GM23338 (cell line): ENCODE measurements around the gene PXDN. TPM values are rescaled to one million over a fixed set of nuclear protein-coding genes. Genes with fewer than 3 reads are reported as not detected.

Experiments
- ATAC-seq: fragments of 200-7000 bp; cut with Tn5 transposase; 3 replicates; pipeline ENCODE4 v1.9.1; 2020
- DNase-seq: peaks from one replicate; pipeline ENCODE4 v3.0.0-alpha.2; 2015; ENCODE audit warnings: low spot score
- H2AFZ ChIP-seq: fragments of 200-600 bp; sonication (generic); 2 replicates; pipeline ENCODE4 v1.8.0; 2016; ENCODE audit warnings: antibody characterized with exemption, mild to moderate bottlenecking, moderate library complexity
- H3F3A ChIP-seq: fragments of 200-600 bp; sonication (generic); replicated peaks from 2 replicates; pipeline ENCODE4 v1.8.0; 2017; ENCODE audit warnings: antibody characterized with exemption, mixed run types, low read depth
- H3K27ac ChIP-seq: fragments of 200-600 bp; sonication (generic); 2 replicates; pipeline ENCODE4 v1.6.1; 2016; ENCODE audit warnings: low read depth
- H3K27me3 ChIP-seq: fragments of 200-600 bp; sonication (generic); 2 replicates; pipeline ENCODE4 v1.8.0; 2016; ENCODE audit warnings: mild to moderate bottlenecking, mixed run types, moderate library complexity; ENCODE audit not compliant: insufficient read depth
- H3K36me3 ChIP-seq: fragments of 200-600 bp; sonication (generic); 2 replicates; pipeline ENCODE4 v1.8.0; 2016; ENCODE audit warnings: mild to moderate bottlenecking; ENCODE audit not compliant: insufficient read depth
- H3K4me1 ChIP-seq: fragments of 200-600 bp; sonication (generic); 2 replicates; pipeline ENCODE4 v1.8.0; 2016; ENCODE audit warnings: mild to moderate bottlenecking, moderate library complexity; ENCODE audit not compliant: insufficient read depth
- H3K4me2 ChIP-seq: fragments of 200-600 bp; sonication (generic); 2 replicates; pipeline ENCODE4 v1.7.1; 2017; ENCODE audit warnings: mixed run types
- H3K4me3 ChIP-seq: fragments of 200-600 bp; sonication (generic); 2 replicates; pipeline ENCODE4 v1.6.1; 2016; ENCODE audit warnings: mixed run types
- H3K79me2 ChIP-seq: fragments of 200-600 bp; sonication (generic); replicated peaks from 2 replicates; pipeline ENCODE4 v1.8.0; 2017; ENCODE audit warnings: mild to moderate bottlenecking; ENCODE audit not compliant: insufficient read depth
- H3K9me2 ChIP-seq: fragments of 200-600 bp; sonication (generic); 2 replicates; pipeline ENCODE4 v1.8.0; 2017; ENCODE audit not compliant: insufficient read depth
- H4K20me1 ChIP-seq: fragments of 200-600 bp; sonication (generic); replicated peaks from 2 replicates; pipeline ENCODE4 v1.8.0; 2017; ENCODE audit warnings: mild to moderate bottlenecking; ENCODE audit not compliant: insufficient read depth
- H3K27ac Mint-ChIP-seq: 2 replicates; pipeline ENCODE4 v1.8.0; 2020; ENCODE audit warnings: inconsistent platforms, mild to moderate bottlenecking, moderate library complexity, mixed read lengths
- H3K27me3 Mint-ChIP-seq: 3 replicates; pipeline ENCODE4 v1.8.0; 2022; ENCODE audit warnings: low read depth, mild to moderate bottlenecking, moderate library complexity, mixed read lengths, inconsistent platforms; ENCODE audit not compliant: insufficient read depth, poor library complexity
- H3K36me3 Mint-ChIP-seq: 3 replicates; pipeline ENCODE4 v1.8.0; 2021; ENCODE audit warnings: low read depth, mild to moderate bottlenecking, inconsistent platforms, moderate library complexity, mixed read lengths
- H3K4me1 Mint-ChIP-seq: 3 replicates; pipeline ENCODE4 v1.8.0; 2020; ENCODE audit warnings: mild to moderate bottlenecking, inconsistent platforms, mixed read lengths
- H3K4me3 Mint-ChIP-seq: 3 replicates; pipeline ENCODE4 v1.8.0; 2021; ENCODE audit warnings: moderate library complexity, mild to moderate bottlenecking, inconsistent platforms, mixed read lengths
- H3K9me3 Mint-ChIP-seq: 3 replicates; pipeline ENCODE4 v1.8.0; 2020; ENCODE audit warnings: moderate library complexity, mild to moderate bottlenecking, inconsistent platforms, mixed read lengths
- EZH2 ChIP-seq: fragments of 200-600 bp; sonication (generic); IDR thresholded peaks from one replicate; pipeline ENCODE4 v1.8.0; 2017; ENCODE audit warnings: antibody characterized with exemption, mild to moderate bottlenecking, low read depth; ENCODE audit not compliant: unreplicated experiment
- NANOG ChIP-seq: IDR thresholded peaks from 2 replicates; pipeline ENCODE4 v1.6.1; 2016; ENCODE audit warnings: antibody characterized with exemption, borderline replicate concordance
- POLR2AphosphoS5 ChIP-seq: IDR thresholded peaks from 2 replicates; pipeline ENCODE4 v1.6.1; 2016; ENCODE audit warnings: antibody characterized with exemption, low read depth
- STAT1 ChIP-seq: IDR thresholded peaks from one replicate; pipeline ENCODE4 v1.6.1; 2016; ENCODE audit warnings: antibody characterized with exemption; ENCODE audit not compliant: unreplicated experiment
- ZNF114 ChIP-seq: fragments of 250-450 bp; sonication (Bioruptor Pico); IDR thresholded peaks from 2 replicates; pipeline ENCODE4 v1.5.0; 2020; ENCODE audit warnings: mild to moderate bottlenecking, moderate library complexity
- ZNF331 ChIP-seq: fragments of 250-450 bp; sonication (Bioruptor Pico); IDR thresholded peaks from 2 replicates; pipeline ENCODE4 v1.5.0; 2020; ENCODE audit warnings: low read depth, mild to moderate bottlenecking, moderate library complexity
- polyA plus RNA-seq: library from polyadenylated mRNA; unstranded; fragments of >200 nt; fragmentation: Nextera tagmentation; extraction: Ambion mirVana; gene quantifications from 2 replicates; pipeline ENCODE4 v1.2.1, GENCODE V29; 2016
- total RNA-seq: library from RNA; depleted of rRNA; stranded (reverse); fragments of >200 nt; shearing (Covaris generic); gene quantifications from 2 replicates; pipeline ENCODE4 v1.2.3, GENCODE V29; 2014
- TF ChIP-seq, protein P1 (sequence below), 2 experiments: fragments of 200-600 bp in 1 of 2; sonication (generic) in 1 of 2; conservative IDR thresholded peaks; 2 replicates each; pipeline versions ENCODE4 v1.5.1 to v1.6.1; 2016 to 2017; ENCODE audit warnings: antibody characterized with exemption in 2 of 2, low read depth in 2 of 2, mild to moderate bottlenecking in 2 of 2, moderate library complexity in 1 of 2
- TF ChIP-seq, protein P2 (sequence below): fragments of 250-450 bp; sonication (Bioruptor Pico); IDR thresholded peaks from 2 replicates; pipeline ENCODE4 v1.5.0; 2020; ENCODE audit warnings: mild to moderate bottlenecking, moderate library complexity
- TF ChIP-seq, protein P3 (sequence below): IDR thresholded peaks from one replicate; pipeline ENCODE4 v1.6.1; 2018; ENCODE audit warnings: antibody characterized with exemption; ENCODE audit not compliant: unreplicated experiment

The PXDN gene
- total and polyA plus RNA-seq, 2 experiments from 2014 or later = 42.2 to 225 TPM

DNA sequence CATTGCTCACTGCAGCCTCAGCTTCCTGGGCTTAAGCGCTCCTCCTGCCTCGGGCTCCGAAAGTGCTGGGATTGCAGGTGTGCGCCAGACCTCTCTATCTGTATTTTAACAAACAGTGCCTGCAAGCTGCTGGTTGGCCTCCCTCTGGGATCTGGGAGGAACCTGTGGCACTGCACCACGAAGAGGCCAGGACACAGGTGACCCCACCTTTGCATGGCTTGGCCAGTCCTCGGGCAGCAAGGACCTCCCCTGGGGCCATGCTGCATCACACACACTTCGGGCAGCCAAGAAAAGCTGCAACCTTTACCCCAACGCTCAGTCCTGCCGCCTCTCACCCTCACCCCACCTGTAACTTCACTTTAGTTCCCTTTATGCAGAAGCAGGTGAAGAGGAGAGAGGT is 70.0 kb downstream of the PXDN start (continued):
- TF ChIP-seq, protein P1, sequence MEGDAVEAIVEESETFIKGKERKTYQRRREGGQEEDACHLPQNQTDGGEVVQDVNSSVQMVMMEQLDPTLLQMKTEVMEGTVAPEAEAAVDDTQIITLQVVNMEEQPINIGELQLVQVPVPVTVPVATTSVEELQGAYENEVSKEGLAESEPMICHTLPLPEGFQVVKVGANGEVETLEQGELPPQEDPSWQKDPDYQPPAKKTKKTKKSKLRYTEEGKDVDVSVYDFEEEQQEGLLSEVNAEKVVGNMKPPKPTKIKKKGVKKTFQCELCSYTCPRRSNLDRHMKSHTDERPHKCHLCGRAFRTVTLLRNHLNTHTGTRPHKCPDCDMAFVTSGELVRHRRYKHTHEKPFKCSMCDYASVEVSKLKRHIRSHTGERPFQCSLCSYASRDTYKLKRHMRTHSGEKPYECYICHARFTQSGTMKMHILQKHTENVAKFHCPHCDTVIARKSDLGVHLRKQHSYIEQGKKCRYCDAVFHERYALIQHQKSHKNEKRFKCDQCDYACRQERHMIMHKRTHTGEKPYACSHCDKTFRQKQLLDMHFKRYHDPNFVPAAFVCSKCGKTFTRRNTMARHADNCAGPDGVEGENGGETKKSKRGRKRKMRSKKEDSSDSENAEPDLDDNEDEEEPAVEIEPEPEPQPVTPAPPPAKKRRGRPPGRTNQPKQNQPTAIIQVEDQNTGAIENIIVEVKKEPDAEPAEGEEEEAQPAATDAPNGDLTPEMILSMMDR (conservative IDR thresholded peaks at IDR 0.05; ENCODE audit: low read depth in 2 of 2) = no peak
- TF ChIP-seq ZNF114 (CRISPR knock-in tag) (no peak), ZNF331 (CRISPR knock-in tag) (no peak)

DNA sequence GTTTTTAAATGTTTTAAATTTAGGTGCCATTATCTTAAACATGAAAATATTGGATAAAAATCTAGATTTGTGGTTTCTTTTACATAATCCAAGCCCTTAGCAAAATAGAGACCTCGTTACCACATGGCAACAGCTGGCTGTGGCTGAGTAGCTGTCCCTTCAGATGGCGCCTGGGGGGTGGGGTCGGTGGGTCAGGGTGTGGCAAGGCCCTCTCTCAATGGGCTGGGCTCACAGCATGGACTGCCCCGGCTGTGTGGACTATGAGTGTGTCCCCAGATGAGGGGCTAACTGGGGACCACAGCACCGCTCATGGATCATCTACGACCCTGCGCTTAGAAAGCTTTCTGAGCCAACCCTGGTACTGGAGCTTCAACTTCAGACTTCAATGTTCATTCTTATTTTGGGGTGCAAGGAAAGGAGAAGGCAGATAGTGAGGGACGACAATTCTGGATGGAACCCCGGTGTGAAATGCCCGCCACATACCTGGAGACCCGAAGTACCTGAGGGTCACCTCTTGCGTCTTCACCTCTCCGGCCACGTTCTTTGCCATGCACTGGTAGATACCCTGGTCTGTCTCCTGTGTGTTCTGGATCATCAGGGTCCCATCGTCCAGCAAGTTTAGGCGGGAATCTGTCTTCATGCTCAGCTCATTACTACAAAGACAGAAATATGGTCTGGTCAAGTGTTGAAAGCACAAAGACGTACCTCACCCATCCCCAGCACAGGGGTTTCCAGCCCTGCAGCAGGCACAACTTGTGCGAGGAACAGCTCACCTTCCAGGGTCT is 71.0 kb downstream of the PXDN start:
- Histone ChIP-seq H3K27ac (no peak overlapping the region), H3F3A (no peaks in the 10 kb centered on the region), H3K4me3 (no peak overlapping the region), H3K36me3 (peaks cover 25% of the 10 kb centered on the region), H3K4me1 (no peaks in the 10 kb centered on the region), H3K9me2 (no peaks in the 10 kb centered on the region), H3K4me2 (no peak overlapping the region), H4K20me1 (no peaks in the 10 kb centered on the region; the same call in 1 of the 2 replicates), H3K79me2 (no peaks in the 10 kb centered on the region; the same call in 1 of the 2 replicates), H3K27me3 (no peaks in the 10 kb centered on the region), H2AFZ (no peak overlapping the region)
- Mint-ChIP-seq H3K4me3 (no peak overlapping the region), H3K36me3 (peaks cover 74% of the 10 kb centered on the region), H3K4me1 (no peaks in the 10 kb centered on the region), H3K9me3 (no peaks in the 10 kb centered on the region; the same call in 1 of the 3 replicates), H3K27me3 (peaks cover 5% of the 10 kb centered on the region), H3K27ac (no peak overlapping the region)
- DNase-seq (no peak), ATAC-seq (no peak)
- TF ChIP-seq POLR2AphosphoS5 (no peak), ZNF331 (CRISPR knock-in tag) (no peak), EZH2 (no peak), STAT1 (no peak), NANOG (no peak), ZNF114 (CRISPR knock-in tag) (no peak)
- TF ChIP-seq, protein P1 (conservative IDR thresholded peaks at IDR 0.05; ENCODE audit: low read depth in 2 of 2) = no peak
- TF ChIP-seq, protein P2, sequence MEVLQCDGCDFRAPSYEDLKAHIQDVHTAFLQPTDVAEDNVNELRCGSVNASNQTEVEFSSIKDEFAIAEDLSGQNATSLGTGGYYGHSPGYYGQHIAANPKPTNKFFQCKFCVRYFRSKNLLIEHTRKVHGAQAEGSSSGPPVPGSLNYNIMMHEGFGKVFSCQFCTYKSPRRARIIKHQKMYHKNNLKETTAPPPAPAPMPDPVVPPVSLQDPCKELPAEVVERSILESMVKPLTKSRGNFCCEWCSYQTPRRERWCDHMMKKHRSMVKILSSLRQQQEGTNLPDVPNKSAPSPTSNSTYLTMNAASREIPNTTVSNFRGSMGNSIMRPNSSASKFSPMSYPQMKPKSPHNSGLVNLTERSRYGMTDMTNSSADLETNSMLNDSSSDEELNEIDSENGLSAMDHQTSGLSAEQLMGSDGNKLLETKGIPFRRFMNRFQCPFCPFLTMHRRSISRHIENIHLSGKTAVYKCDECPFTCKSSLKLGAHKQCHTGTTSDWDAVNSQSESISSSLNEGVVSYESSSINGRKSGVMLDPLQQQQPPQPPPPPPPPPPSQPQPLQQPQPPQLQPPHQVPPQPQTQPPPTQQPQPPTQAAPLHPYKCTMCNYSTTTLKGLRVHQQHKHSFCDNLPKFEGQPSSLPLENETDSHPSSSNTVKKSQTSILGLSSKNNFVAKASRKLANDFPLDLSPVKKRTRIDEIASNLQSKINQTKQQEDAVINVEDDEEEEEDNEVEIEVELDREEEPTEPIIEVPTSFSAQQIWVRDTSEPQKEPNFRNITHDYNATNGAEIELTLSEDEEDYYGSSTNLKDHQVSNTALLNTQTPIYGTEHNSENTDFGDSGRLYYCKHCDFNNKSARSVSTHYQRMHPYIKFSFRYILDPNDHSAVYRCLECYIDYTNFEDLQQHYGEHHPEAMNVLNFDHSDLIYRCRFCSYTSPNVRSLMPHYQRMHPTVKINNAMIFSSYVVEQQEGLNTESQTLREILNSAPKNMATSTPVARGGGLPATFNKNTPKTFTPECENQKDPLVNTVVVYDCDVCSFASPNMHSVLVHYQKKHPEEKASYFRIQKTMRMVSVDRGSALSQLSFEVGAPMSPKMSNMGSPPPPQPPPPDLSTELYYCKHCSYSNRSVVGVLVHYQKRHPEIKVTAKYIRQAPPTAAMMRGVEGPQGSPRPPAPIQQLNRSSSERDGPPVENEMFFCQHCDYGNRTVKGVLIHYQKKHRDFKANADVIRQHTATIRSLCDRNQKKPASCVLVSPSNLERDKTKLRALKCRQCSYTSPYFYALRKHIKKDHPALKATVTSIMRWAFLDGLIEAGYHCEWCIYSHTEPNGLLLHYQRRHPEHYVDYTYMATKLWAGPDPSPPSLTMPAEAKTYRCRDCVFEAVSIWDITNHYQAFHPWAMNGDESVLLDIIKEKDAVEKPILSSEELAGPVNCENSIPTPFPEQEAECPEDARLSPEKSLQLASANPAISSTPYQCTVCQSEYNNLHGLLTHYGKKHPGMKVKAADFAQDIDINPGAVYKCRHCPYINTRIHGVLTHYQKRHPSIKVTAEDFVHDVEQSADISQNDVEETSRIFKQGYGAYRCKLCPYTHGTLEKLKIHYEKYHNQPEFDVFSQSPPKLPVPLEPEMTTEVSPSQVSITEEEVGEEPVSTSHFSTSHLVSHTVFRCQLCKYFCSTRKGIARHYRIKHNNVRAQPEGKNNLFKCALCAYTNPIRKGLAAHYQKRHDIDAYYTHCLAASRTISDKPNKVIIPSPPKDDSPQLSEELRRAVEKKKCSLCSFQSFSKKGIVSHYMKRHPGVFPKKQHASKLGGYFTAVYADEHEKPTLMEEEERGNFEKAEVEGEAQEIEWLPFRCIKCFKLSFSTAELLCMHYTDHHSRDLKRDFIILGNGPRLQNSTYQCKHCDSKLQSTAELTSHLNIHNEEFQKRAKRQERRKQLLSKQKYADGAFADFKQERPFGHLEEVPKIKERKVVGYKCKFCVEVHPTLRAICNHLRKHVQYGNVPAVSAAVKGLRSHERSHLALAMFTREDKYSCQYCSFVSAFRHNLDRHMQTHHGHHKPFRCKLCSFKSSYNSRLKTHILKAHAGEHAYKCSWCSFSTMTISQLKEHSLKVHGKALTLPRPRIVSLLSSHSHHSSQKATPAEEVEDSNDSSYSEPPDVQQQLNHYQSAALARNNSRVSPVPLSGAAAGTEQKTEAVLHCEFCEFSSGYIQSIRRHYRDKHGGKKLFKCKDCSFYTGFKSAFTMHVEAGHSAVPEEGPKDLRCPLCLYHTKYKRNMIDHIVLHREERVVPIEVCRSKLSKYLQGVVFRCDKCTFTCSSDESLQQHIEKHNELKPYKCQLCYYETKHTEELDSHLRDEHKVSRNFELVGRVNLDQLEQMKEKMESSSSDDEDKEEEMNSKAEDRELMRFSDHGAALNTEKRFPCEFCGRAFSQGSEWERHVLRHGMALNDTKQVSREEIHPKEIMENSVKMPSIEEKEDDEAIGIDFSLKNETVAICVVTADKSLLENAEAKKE (CRISPR knock-in tag) = no peak
- TF ChIP-seq, protein P3, sequence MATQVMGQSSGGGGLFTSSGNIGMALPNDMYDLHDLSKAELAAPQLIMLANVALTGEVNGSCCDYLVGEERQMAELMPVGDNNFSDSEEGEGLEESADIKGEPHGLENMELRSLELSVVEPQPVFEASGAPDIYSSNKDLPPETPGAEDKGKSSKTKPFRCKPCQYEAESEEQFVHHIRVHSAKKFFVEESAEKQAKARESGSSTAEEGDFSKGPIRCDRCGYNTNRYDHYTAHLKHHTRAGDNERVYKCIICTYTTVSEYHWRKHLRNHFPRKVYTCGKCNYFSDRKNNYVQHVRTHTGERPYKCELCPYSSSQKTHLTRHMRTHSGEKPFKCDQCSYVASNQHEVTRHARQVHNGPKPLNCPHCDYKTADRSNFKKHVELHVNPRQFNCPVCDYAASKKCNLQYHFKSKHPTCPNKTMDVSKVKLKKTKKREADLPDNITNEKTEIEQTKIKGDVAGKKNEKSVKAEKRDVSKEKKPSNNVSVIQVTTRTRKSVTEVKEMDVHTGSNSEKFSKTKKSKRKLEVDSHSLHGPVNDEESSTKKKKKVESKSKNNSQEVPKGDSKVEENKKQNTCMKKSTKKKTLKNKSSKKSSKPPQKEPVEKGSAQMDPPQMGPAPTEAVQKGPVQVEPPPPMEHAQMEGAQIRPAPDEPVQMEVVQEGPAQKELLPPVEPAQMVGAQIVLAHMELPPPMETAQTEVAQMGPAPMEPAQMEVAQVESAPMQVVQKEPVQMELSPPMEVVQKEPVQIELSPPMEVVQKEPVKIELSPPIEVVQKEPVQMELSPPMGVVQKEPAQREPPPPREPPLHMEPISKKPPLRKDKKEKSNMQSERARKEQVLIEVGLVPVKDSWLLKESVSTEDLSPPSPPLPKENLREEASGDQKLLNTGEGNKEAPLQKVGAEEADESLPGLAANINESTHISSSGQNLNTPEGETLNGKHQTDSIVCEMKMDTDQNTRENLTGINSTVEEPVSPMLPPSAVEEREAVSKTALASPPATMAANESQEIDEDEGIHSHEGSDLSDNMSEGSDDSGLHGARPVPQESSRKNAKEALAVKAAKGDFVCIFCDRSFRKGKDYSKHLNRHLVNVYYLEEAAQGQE = no peak
